Stimulated activated CD4-positive, alpha-beta T cell treated with anti-CD3 and anti-CD28 coated beads, Interleukin-15, amount 100 ng/mL, for 1 hour (primary cell): ENCODE measurements around the gene BRD1.

Source experiments
- DNase-seq, 2 donors: peaks; one replicate each; pipeline ENCODE4 v3.0.0-alpha.2; 2020; ENCODE audit warnings: low read depth in 1 of 2, low spot score in 1 of 2

The BRD1 gene

GRCh38 chr22:49754696-49755630 is 72.7 kb downstream of the BRD1 start:
- no peak for DNase-seq

- DNase-seq = no peak
These were observed 73.5 kb downstream of the BRD1 start for GRCh38 chr22:49753961-49754695.

- DNase-seq = no peak
These were observed 74.3 kb downstream of the BRD1 start for GRCh38 chr22:49753276-49753890.

- DNase-seq = no peak
These were observed 75.0 kb downstream of the BRD1 start for GRCh38 chr22:49752598-49753091.

- no peak for DNase-seq
These were observed 75.6 kb downstream of the BRD1 start for GRCh38 chr22:49751966-49752597.

- DNase-seq = no peak
These were observed 76.2 kb downstream of the BRD1 start for GRCh38 chr22:49751318-49751965.

GRCh38 chr22:49749885-49750510 is 77.7 kb downstream of the BRD1 start:
- DNase-seq = no peak

- no peak for DNase-seq
These were observed 78.4 kb downstream of the BRD1 start for GRCh38 chr22:49749227-49749626.

GRCh38 chr22:49748514-49748913 is 79.2 kb downstream of the BRD1 start:
- DNase-seq = no peak

- DNase-seq = no peak
These were observed 80.0 kb downstream of the BRD1 start for GRCh38 chr22:49747716-49748115.

- no peak for DNase-seq
These were observed 80.5 kb downstream of the BRD1 start for GRCh38 chr22:49747130-49747529.

GRCh38 chr22:49746065-49746464 is 81.6 kb downstream of the BRD1 start:
- no peak for DNase-seq

GRCh38 chr22:49740242-49740641 is 87.4 kb downstream of the BRD1 start:
- DNase-seq = no peak

- DNase-seq = no peak
These were observed 88.5 kb downstream of the BRD1 start for GRCh38 chr22:49739138-49739537.

GRCh38 chr22:49738566-49738965 is 89.1 kb downstream of the BRD1 start:
- no peak for DNase-seq

- DNase-seq = no peak
These were observed 89.7 kb downstream of the BRD1 start for GRCh38 chr22:49738006-49738405.

GRCh38 chr22:49737101-49737551 is 90.5 kb downstream of the BRD1 start:
- DNase-seq = no peak

- no peak for DNase-seq
These were observed 91.1 kb downstream of the BRD1 start for GRCh38 chr22:49736538-49736937.

GRCh38 chr22:49735901-49736421 is 91.7 kb downstream of the BRD1 start:
- no peak for DNase-seq

GRCh38 chr22:49735411-49735900 is 92.2 kb downstream of the BRD1 start:
- DNase-seq = no peak
